ENCODE measurements around the gene DECR2. TPM values are rescaled to one million over a fixed set of nuclear protein-coding genes. Genes with fewer than 3 reads are reported as not detected.
A peak's percentile ranks its signal among the peaks of the same experiment; 100 is the strongest.

Gene DECR2
- total and polyA plus RNA-seq, 2 donors from 2014 or later, result 23.8 to 58.9 TPM

- Histone ChIP-seq H3K27ac (ENCODE audit: low read depth in 2 of 2, low read length in 2 of 2) (no peak overlapping the region), H3K27me3 (ENCODE audit: control insufficient read depth, insufficient read depth, low read length) (no peaks in the 10 kb centered on the region), H3K9me3 (ENCODE audit: control insufficient read depth in 2 of 3, insufficient read depth in 1 of 3, low read length in 3 of 3) (no peaks in the 10 kb centered on the region), H3K4me1 (ENCODE audit: control insufficient read depth in 2 of 3, insufficient read depth in 2 of 3, low read depth in 1 of 3, low read length in 3 of 3) (peaks cover 0 to 13% (median 0%) of the 10 kb centered on the region in 3 donors), H3K9ac (ENCODE audit: low read length in 3 of 3) (no peak overlapping the region), H3K36me3 (ENCODE audit: control insufficient read depth in 2 of 3, insufficient read depth in 3 of 3, low read length in 3 of 3) (peaks cover 0 to 3% (median 0%) of the 10 kb centered on the region in 3 donors), H3K4me3 (ENCODE audit: low read length in 3 of 3) (no peak overlapping the region)
- no peak for TF ChIP-seq CTCF (IDR thresholded peaks at IDR 0.05; ENCODE audit: borderline replicate concordance, extremely low read depth, insufficient read depth)
- no peak for DNase-seq
- FAIRE-seq, result no peak
- intact Hi-C loops (cut with DNase I), result no loop called here
These were observed 38.4 kb upstream of the DECR2 start for GRCh38 chr16:363110-363765.

DNA sequence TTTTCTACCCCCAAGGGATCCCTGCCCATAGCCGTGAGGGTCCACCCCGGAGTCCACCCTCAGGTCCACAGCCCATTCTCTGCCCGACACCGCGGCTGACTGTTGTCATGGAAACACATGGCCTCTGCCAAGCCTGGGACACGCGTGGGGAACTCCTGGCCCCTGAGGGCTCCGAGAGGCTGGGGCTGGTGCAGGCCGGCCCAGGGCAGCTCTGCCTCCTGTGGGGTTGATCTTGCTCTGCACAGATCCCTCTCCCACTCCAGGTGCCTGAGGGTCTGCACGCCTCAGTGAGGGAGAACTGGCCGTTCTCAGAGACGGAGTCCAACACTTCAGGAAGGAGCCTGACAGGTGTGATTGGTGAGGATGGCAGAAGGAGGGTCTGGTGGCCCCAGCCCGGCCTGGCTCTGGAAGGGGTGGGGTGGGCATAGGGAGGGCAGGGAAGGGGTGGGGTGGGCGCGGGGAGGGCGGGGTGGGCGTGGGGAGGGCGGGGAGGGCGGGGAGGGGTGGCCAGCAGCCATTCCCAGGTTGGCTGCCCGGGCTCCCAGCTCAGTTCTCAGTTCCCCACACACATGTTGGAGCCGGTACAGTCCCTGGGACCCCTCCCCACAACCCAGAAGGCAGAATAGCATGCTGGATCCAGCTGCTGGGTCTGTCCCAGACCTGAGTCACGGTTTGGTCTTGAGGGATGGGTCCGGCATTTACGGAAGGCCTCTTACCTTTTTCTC lies 37.8 kb upstream of the DECR2 start:
- H3K36me3 ChIP-seq (ENCODE audit: control insufficient read depth in 2 of 3, insufficient read depth in 3 of 3, low read length in 3 of 3), result peaks cover 0 to 7% (median 0%) of the 10 kb centered on the region in 3 donors
- intact Hi-C loops (cut with DNase I), result no loop called here
- no peak for FAIRE-seq

GRCh38 chr16:364595-365491 lies 36.8 kb upstream of the DECR2 start:
- FAIRE-seq (no peak), DNase-seq (peak in 1 of 5 donors; percentile 61)
- H3K36me3 ChIP-seq (ENCODE audit: control insufficient read depth in 2 of 3, insufficient read depth in 3 of 3, low read length in 3 of 3), result peaks cover 0 to 8% (median 0%) of the 10 kb centered on the region in 3 donors
- no peaks in the 10 kb centered on the region for H3K9me3 ChIP-seq (ENCODE audit: control insufficient read depth in 2 of 3, insufficient read depth in 1 of 3, low read length in 3 of 3)
- intact Hi-C loops (cut with DNase I), result no loop called here
- H3K27ac ChIP-seq (ENCODE audit: low read depth in 2 of 2, low read length in 2 of 2), result peak overlapping the region in 1 of 2 donors; percentile 47
- H3K4me1 ChIP-seq (ENCODE audit: control insufficient read depth in 2 of 3, insufficient read depth in 2 of 3, low read depth in 1 of 3, low read length in 3 of 3), result peaks cover 0 to 20% (median 0%) of the 10 kb centered on the region in 3 donors
- H3K4me3 ChIP-seq (ENCODE audit: low read length in 3 of 3), result no peak overlapping the region
- no peak for TF ChIP-seq CTCF (IDR thresholded peaks at IDR 0.05; ENCODE audit: borderline replicate concordance, extremely low read depth, insufficient read depth)
- H3K9ac ChIP-seq (ENCODE audit: low read length in 3 of 3), result peak overlapping the region in 1 of 3 donors; percentile 26
- H3K27me3 ChIP-seq (ENCODE audit: control insufficient read depth, insufficient read depth, low read length), result no peaks in the 10 kb centered on the region

More for the DNA sequence above, 37.8 kb upstream of the DECR2 start:
- Histone ChIP-seq H3K4me3 (ENCODE audit: low read length in 3 of 3) (no peak overlapping the region), H3K27me3 (ENCODE audit: control insufficient read depth, insufficient read depth, low read length) (no peaks in the 10 kb centered on the region), H3K4me1 (ENCODE audit: control insufficient read depth in 2 of 3, insufficient read depth in 2 of 3, low read depth in 1 of 3, low read length in 3 of 3) (peaks cover 0 to 13% (median 0%) of the 10 kb centered on the region in 3 donors), H3K27ac (ENCODE audit: low read depth in 2 of 2, low read length in 2 of 2) (no peak overlapping the region), H3K9ac (ENCODE audit: low read length in 3 of 3) (peak overlapping the region in 1 of 3 donors; percentile 26), H3K9me3 (ENCODE audit: control insufficient read depth in 2 of 3, insufficient read depth in 1 of 3, low read length in 3 of 3) (no peaks in the 10 kb centered on the region)
- DNase-seq, result peak in 4 of 5 donors; percentile 67 to 89 (median 70)
- no peak for TF ChIP-seq CTCF (IDR thresholded peaks at IDR 0.05; ENCODE audit: borderline replicate concordance, extremely low read depth, insufficient read depth)

Data from kidney (tissue), 14 donors.